IMR-90 (cell line): ENCODE measurements around the gene BPGM.

Source experiments
- CHD1 ChIP-seq: IDR thresholded peaks from 2 replicates; pipeline ENCODE4 v1.6.1; 2012; ENCODE audit warnings: low read depth, low read length, improper control_type of control experiment
- POLR2A ChIP-seq: IDR thresholded peaks from 2 replicates; pipeline ENCODE4 v1.6.1; 2012; ENCODE audit warnings: mild to moderate bottlenecking, low read depth, low read length
- TF ChIP-seq, protein P1 (sequence below): conservative IDR thresholded peaks from 2 replicates; pipeline ENCODE4 v1.5.1; 2012; ENCODE audit warnings: mild to moderate bottlenecking, low read depth, low read length, improper control_type of control experiment

- TF ChIP-seq, protein P1, sequence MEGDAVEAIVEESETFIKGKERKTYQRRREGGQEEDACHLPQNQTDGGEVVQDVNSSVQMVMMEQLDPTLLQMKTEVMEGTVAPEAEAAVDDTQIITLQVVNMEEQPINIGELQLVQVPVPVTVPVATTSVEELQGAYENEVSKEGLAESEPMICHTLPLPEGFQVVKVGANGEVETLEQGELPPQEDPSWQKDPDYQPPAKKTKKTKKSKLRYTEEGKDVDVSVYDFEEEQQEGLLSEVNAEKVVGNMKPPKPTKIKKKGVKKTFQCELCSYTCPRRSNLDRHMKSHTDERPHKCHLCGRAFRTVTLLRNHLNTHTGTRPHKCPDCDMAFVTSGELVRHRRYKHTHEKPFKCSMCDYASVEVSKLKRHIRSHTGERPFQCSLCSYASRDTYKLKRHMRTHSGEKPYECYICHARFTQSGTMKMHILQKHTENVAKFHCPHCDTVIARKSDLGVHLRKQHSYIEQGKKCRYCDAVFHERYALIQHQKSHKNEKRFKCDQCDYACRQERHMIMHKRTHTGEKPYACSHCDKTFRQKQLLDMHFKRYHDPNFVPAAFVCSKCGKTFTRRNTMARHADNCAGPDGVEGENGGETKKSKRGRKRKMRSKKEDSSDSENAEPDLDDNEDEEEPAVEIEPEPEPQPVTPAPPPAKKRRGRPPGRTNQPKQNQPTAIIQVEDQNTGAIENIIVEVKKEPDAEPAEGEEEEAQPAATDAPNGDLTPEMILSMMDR: no peak
- TF ChIP-seq POLR2A (no peak), CHD1 (no peak)
Measured at GRCh38 chr7:134723892-134724291, 77.2 kb downstream of the BPGM start.
